ENCODE results near the gene MCF2L. TPM values are rescaled to one million over a fixed set of nuclear protein-coding genes. Genes with fewer than 3 reads are reported as not detected.

Gene MCF2L
- total RNA-seq, 3 donors from 2014 or later: 33.4 to 77.3 (median 38.6) TPM

- H3K27me3 ChIP-seq: no peaks in the 10 kb centered on the region
- intact Hi-C loops (cut with DNase I; ENCODE audit: low total_unique reads): no loop called here
- DNase-seq (ENCODE audit: low spot score in 2 of 2): no peak
- no peak for TF ChIP-seq POLR2A (IDR thresholded peaks at IDR 0.05)
- H3K4me3 ChIP-seq: no peak overlapping the region
- no peak overlapping the region for H3K27ac ChIP-seq
- no peaks in the 10 kb centered on the region for H3K9me3 ChIP-seq
- no peaks in the 10 kb centered on the region for H3K36me3 ChIP-seq
- peaks cover 0 to 2% of the 10 kb centered on the region in 2 donors for H3K4me1 ChIP-seq
These were observed 26.6 kb downstream of the MCF2L start for GRCh38 chr13:112995395-112996191.

- Histone ChIP-seq H3K36me3 (no peaks in the 10 kb centered on the region), H3K4me1 (no peaks in the 10 kb centered on the region), H3K27ac (no peak overlapping the region), H3K27me3 (no peaks in the 10 kb centered on the region), H3K4me3 (no peak overlapping the region), H3K9me3 (no peaks in the 10 kb centered on the region)
- no peak for DNase-seq (ENCODE audit: low spot score in 2 of 2)
- no peak for TF ChIP-seq CTCF (IDR thresholded peaks at IDR 0.05)
- TF ChIP-seq POLR2A (IDR thresholded peaks at IDR 0.05): no peak
- TF ChIP-seq POLR2AphosphoS5 (IDR thresholded peaks at IDR 0.05): no peak
- intact Hi-C loops (cut with DNase I; ENCODE audit: low total_unique reads): no loop called here
These were observed 27.7 kb downstream of the MCF2L start for GRCh38 chr13:112996671-112997091.

- no peaks in the 10 kb centered on the region for H3K4me1 ChIP-seq
These were observed 28.4 kb downstream of the MCF2L start for GRCh38 chr13:112997188-112998130.

GRCh38 chr13:112998521-112999280 lies 29.7 kb downstream of the MCF2L start:
- H3K27me3 ChIP-seq: no peaks in the 10 kb centered on the region
- intact Hi-C loops (cut with DNase I; ENCODE audit: low total_unique reads): no loop called here

More at GRCh38 chr13:112997188-112998130, 28.4 kb downstream of the MCF2L start:
- Histone ChIP-seq H3K4me3 (no peak overlapping the region), H3K27ac (peak overlapping the region in 1 of 2 donors; percentile 0), H3K27me3 (no peaks in the 10 kb centered on the region), H3K9me3 (no peaks in the 10 kb centered on the region), H3K36me3 (no peaks in the 10 kb centered on the region)
- DNase-seq (ENCODE audit: low spot score in 2 of 2): no peak
- intact Hi-C loops (cut with DNase I; ENCODE audit: low total_unique reads): no loop called here
- TF ChIP-seq POLR2AphosphoS5 (IDR thresholded peaks at IDR 0.05) (no peak), CTCF (IDR thresholded peaks at IDR 0.05) (no peak), POLR2A (IDR thresholded peaks at IDR 0.05) (no peak)

More at GRCh38 chr13:112998521-112999280, 29.7 kb downstream of the MCF2L start:
- H3K9me3 ChIP-seq: no peaks in the 10 kb centered on the region
- no peak for DNase-seq (ENCODE audit: low spot score in 2 of 2)
- no peak overlapping the region for H3K4me3 ChIP-seq
- H3K27ac ChIP-seq: no peak overlapping the region
- H3K36me3 ChIP-seq: no peaks in the 10 kb centered on the region
- no peak for TF ChIP-seq CTCF (IDR thresholded peaks at IDR 0.05)
- TF ChIP-seq POLR2A (IDR thresholded peaks at IDR 0.05): no peak
- TF ChIP-seq POLR2AphosphoS5 (IDR thresholded peaks at IDR 0.05): no peak
- H3K4me1 ChIP-seq: no peaks in the 10 kb centered on the region

Measured in breast epithelium (tissue), 4 donors.